GM18861 (cell line): ENCODE results near the gene ASIC4.

Source experiments
- ATAC-seq: cut with Tn5 transposase; IDR thresholded peaks from one replicate; pipeline ENCODE4 v1.9.1; 2021; ENCODE audit not compliant: unreplicated experiment

Gene ASIC4

GRCh38 chr2:219565130-219566080 lies 51.1 kb downstream of the ASIC4 start:
- no peak for ATAC-seq

- ATAC-seq, result no peak
Measured at GRCh38 chr2:219566640-219567039, 52.4 kb downstream of the ASIC4 start.

GRCh38 chr2:219567131-219567530 lies 52.8 kb downstream of the ASIC4 start:
- ATAC-seq, result no peak

- no peak for ATAC-seq
Measured at GRCh38 chr2:219567791-219568361, 53.6 kb downstream of the ASIC4 start.

- no peak for ATAC-seq
Measured at GRCh38 chr2:219569041-219569440, 54.8 kb downstream of the ASIC4 start.

- ATAC-seq, result no peak
Measured at GRCh38 chr2:219569635-219570034, 55.4 kb downstream of the ASIC4 start.

DNA sequence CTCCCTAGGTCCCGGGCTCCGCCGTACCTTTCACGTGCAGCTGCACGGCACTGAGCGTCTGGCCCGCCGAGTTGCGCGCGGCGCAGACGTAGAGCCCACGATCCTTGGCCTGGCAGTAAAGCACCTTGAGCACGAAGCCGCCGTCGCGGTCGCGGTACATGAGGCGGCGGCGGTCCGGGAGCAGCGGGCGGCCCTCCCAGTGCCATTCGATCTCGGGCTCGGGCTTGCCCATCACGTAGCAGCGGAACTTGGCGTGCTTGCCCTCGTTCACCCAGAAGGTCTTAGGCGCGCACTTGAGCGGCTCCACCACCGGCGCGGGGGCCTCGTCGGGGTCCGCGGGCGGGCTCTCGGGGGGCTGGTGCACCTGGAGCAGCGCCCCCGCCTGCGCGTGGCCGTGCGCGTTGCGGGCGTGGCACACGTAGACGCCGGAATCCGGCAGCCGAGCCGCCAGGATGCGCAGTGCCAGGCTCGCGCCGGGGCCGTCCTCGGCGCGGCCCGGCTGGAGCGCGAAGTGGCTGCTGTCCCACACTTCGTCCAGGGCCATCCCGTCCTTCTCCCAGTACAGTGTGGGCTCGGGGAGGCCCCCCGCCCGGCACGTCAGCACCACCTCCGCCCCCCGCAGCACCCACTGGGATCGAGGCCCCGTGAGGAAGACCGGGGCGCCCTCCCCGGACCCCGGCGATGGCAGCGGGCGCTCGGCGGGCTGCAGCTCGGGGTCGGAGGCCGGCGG lies 56.1 kb downstream of the ASIC4 start:
- no peak for ATAC-seq

DNA sequence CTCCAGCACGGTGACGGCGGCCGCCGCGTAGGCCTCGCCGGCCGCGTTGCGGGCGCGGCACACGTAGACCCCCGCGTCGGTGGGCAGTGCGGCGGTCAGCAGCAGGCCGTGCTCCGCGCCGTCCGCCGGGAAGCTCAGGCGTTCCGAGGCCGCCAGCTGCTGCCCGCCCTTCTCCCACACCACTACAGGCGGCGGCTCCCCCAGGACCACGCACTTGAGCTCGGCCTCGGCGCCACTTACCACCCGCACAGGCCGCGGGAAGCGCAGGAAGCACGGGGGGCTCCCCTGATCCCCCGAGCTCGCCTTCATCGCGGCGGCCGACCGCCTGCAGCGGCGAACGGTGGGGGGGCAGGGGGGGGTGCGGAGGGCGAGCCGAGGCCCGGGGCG lies 56.6 kb downstream of the ASIC4 start:
- no peak for ATAC-seq

GRCh38 chr2:219571311-219572236 lies 57.3 kb downstream of the ASIC4 start, which contains the start of gene OBSL1:
Gene OBSL1 (minus strand): TSS chr2:219571539. CDS start chr2:219571232, 307 bp downstream.
- ATAC-seq, result no peak

DNA sequence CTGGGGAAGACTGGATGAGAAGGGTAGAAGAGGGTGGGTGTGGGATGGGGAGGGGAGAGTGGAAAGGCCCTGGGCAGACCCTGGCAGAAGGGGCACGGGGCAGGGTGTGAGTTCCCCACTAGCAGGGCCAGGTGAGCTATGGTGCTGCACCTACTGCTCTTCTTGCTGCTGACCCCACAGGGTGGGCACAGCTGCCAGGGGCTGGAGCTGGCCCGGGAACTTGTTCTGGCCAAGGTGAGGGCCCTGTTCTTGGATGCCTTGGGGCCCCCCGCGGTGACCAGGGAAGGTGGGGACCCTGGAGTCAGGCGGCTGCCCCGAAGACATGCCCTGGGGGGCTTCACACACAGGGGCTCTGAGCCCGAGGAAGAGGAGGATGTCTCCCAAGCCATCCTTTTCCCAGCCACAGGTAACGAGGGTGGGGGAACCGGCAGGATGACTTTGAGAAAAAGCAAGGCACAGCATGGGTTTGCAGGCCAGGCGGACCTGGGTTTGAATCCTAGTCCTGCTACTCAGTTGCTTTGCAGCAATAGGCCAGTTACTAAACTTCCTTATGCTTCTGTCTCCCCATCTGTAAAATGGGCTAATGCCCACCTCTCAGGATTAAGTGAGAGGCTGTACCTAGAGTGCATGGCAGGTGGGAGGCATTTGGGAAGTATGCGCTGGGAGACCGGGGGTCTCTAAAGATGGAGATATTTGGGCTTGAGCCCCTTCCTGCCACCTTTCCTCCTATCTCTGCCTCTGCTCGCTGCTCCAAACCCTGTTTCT lies 58.1 kb downstream of the ASIC4 start, which contains the start of gene INHA:
INHA (plus strand) TSS at position 74 of the 765 bp plus-strand sequence; CDS start at position 139, 65 bp downstream.
- ATAC-seq, result no peak

GRCh38 chr2:219573166-219573565 lies 58.9 kb downstream of the ASIC4 start:
- ATAC-seq, result no peak

- no peak for ATAC-seq
Measured at GRCh38 chr2:219574484-219575311, 60.4 kb downstream of the ASIC4 start.

DNA sequence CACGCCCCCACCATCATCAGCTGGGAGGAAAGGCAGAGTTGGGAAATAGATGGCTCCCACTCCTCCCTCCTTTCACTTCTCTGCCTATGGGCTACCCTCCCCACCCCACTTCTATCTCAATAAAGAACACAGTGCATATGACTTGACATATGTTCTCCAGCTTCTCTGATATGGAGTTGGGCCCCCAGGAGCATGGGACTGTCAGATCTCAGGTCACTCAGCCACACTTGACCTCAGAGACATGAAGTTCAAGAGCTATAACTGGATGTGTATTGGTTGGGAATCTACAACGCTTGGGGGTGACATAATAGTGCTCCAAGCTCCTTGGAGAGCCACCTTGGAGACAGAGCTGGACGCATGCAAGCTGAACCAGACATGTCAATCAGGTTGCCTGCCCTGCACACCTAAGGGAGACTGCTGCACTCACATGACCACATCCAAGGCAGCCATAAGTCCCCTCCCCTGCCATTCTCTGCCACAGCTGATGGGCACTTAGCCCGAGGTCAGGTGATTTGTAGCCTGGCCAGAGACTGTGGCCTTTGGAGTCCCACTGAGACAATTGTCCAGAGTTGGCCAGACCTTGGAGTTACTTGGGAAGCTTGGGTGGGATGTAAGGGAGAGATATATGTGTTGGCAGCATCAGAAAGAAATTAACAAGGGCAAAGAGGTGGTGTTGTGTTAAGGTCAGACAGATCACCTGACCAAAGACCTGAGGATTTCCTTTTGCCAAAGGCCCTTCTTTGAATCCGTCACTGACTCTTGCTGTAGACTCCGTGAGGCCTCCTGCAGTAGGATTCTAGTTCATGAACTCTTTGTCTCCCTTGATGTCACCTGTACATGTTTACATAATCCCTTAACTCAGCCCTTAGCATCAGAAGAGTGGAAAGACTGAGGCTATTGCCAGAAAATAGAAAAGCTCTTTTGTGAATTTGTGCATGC lies 61.6 kb downstream of the ASIC4 start:
- ATAC-seq, result no peak

- ATAC-seq, result no peak
Measured at GRCh38 chr2:219576505-219577388, 62.5 kb downstream of the ASIC4 start.

GRCh38 chr2:219578811-219579613 lies 64.7 kb downstream of the ASIC4 start:
- no peak for ATAC-seq

GRCh38 chr2:219581346-219581745 lies 67.1 kb downstream of the ASIC4 start:
- ATAC-seq, result no peak
